Dedifferentiated amniotic fluid mesenchymal stem cell (primary cell): ENCODE measurements around the gene APOA1.

Source experiments
- DNase-seq: peaks from one replicate; pipeline ENCODE4 v3.0.0-alpha.2; 2016; ENCODE audit errors: extremely low spot score

Gene APOA1

GRCh38 chr11:116833816-116834534 lies 3.4 kb downstream of the APOA1 start:
- no peak for DNase-seq

- no peak for DNase-seq
These were observed 4.0 kb downstream of the APOA1 start for GRCh38 chr11:116833491-116833815.

GRCh38 chr11:116832350-116833290 lies 4.8 kb downstream of the APOA1 start:
- no peak for DNase-seq

GRCh38 chr11:116831790-116832349 lies 5.6 kb downstream of the APOA1 start:
- DNase-seq = no peak

- no peak for DNase-seq
These were observed 7.1 kb downstream of the APOA1 start for GRCh38 chr11:116830184-116830912.

GRCh38 chr11:116829525-116830183 lies 7.8 kb downstream of the APOA1 start, which contains the start of gene APOC3:
TSS of gene APOC3 (plus strand) at chr11:116829907. CDS start at chr11:116830583, 676 bp downstream.
- no peak for DNase-seq

GRCh38 chr11:116828632-116829524 lies 8.5 kb downstream of the APOA1 start:
- DNase-seq = no peak

- DNase-seq = no peak
These were observed 10.0 kb downstream of the APOA1 start for GRCh38 chr11:116827461-116827860.

GRCh38 chr11:116826751-116827431 lies 10.5 kb downstream of the APOA1 start:
- no peak for DNase-seq

- no peak for DNase-seq
These were observed 11.3 kb downstream of the APOA1 start for GRCh38 chr11:116825854-116826750.

GRCh38 chr11:116825434-116825833 lies 12.0 kb downstream of the APOA1 start:
- DNase-seq = no peak

GRCh38 chr11:116823031-116823843 lies 14.2 kb downstream of the APOA1 start, which contains the start of gene APOA4:
TSS of gene APOA4 (minus strand) at chr11:116823304. CDS start at chr11:116823191, 113 bp downstream.
- DNase-seq = no peak

GRCh38 chr11:116822575-116822974 lies 14.8 kb downstream of the APOA1 start:
- no peak for DNase-seq

GRCh38 chr11:116821050-116821918 lies 16.1 kb downstream of the APOA1 start:
- no peak for DNase-seq

- no peak for DNase-seq
These were observed 18.4 kb downstream of the APOA1 start for GRCh38 chr11:116819049-116819448.

GRCh38 chr11:116814502-116814901 lies 22.9 kb downstream of the APOA1 start:
- no peak for DNase-seq
